HepG2 (cell line): ENCODE results near the gene ZNF503. TPM values are rescaled to one million over a fixed set of nuclear protein-coding genes. Genes with fewer than 3 reads are reported as not detected.

Experiments used
- AKAP8 ChIP-seq: sonication (generic); formaldehyde crosslinking; IDR thresholded peaks from 2 replicates; pipeline ENCODE4 v1.5.1; 2020; ENCODE audit warnings: mild to moderate bottlenecking, missing genetic modification reagents
- BCL6 ChIP-seq: IDR thresholded peaks from 2 replicates; pipeline ENCODE4 v1.6.1; 2016; ENCODE audit warnings: missing genetic modification reagents, missing compliant biosample characterization
- IRX3 ChIP-seq: sonication (generic); formaldehyde crosslinking; IDR thresholded peaks from 2 replicates; pipeline ENCODE4 v1.8.1; 2023; ENCODE audit warnings: mild to moderate bottlenecking, low read depth, missing genetic modification reagents, borderline replicate concordance
- MED1 ChIP-seq: sonication (generic); formaldehyde crosslinking; IDR thresholded peaks from 2 replicates; pipeline ENCODE4 v1.4.0; 2020; ENCODE audit warnings: missing genetic modification reagents
- NPAS2 ChIP-seq: sonication (generic); formaldehyde crosslinking; IDR thresholded peaks from 2 replicates; pipeline ENCODE4 v1.8.0; 2022; ENCODE audit warnings: mild to moderate bottlenecking, missing genetic modification reagents, borderline replicate concordance
- RAD21 ChIP-seq: fragments of 450-650 bp; formaldehyde crosslinking; IDR thresholded peaks from 2 replicates; pipeline ENCODE4 v1.5.0; 2020; ENCODE audit warnings: mild to moderate bottlenecking
- RXRA ChIP-seq: sonication (generic); formaldehyde crosslinking; IDR thresholded peaks from 2 replicates; pipeline ENCODE4 v1.5.1; 2020; ENCODE audit warnings: missing genetic modification reagents
- SMAD1 ChIP-seq: sonication (generic); formaldehyde crosslinking; IDR thresholded peaks from 2 replicates; pipeline ENCODE4 v1.4.0; 2020; ENCODE audit warnings: missing genetic modification reagents, low read depth, mild to moderate bottlenecking, borderline replicate concordance
- SMYD3 ChIP-seq: sonication (generic); formaldehyde crosslinking; IDR thresholded peaks from 2 replicates; pipeline ENCODE4 v1.8.1; 2023; ENCODE audit warnings: mild to moderate bottlenecking, missing genetic modification reagents
- ZMYM2 ChIP-seq: sonication (generic); formaldehyde crosslinking; IDR thresholded peaks from 2 replicates; pipeline ENCODE4 v1.8.0; 2022; ENCODE audit warnings: mild to moderate bottlenecking, missing genetic modification reagents
- ZNF264 ChIP-seq: sonication (generic); formaldehyde crosslinking; IDR thresholded peaks from 2 replicates; pipeline ENCODE4 v1.4.0; 2020; ENCODE audit warnings: missing genetic modification reagents
- ZNF275 ChIP-seq: sonication (generic); formaldehyde crosslinking; IDR thresholded peaks from 2 replicates; pipeline ENCODE4 v1.8.0; 2022; ENCODE audit warnings: missing genetic modification reagents, mild to moderate bottlenecking, inconsistent platforms, borderline replicate concordance
- ZNF678 ChIP-seq: sonication (generic); formaldehyde crosslinking; IDR thresholded peaks from 2 replicates; pipeline ENCODE4 v1.4.0; 2020; ENCODE audit warnings: mild to moderate bottlenecking, missing genetic modification reagents
- ZNF75D ChIP-seq: sonication (generic); formaldehyde crosslinking; IDR thresholded peaks from 2 replicates; pipeline ENCODE4 v1.8.1; 2023; ENCODE audit warnings: missing genetic modification reagents, mild to moderate bottlenecking, borderline replicate concordance
- ZNF879 ChIP-seq: sonication (generic); formaldehyde crosslinking; IDR thresholded peaks from 2 replicates; pipeline ENCODE4 v1.8.1; 2023; ENCODE audit warnings: missing genetic modification reagents
- polyA plus RNA-seq, 8 experiments: library from polyadenylated mRNA; depleted of rRNA in 3 of 8; stranded (reverse) in 7 of 8; unstranded in 1 of 8; fragments of >200 nt; fragmentation: Illumina TruSeq in 4 of 8; extraction: Trizol in 4 of 8; gene quantifications; 2 replicates each; pipeline versions ENCODE4 v1.2.1 to v1.2.3, GENCODE V29; 2011 to 2016; ENCODE audit warnings: low read depth in 4 of 8, missing spikeins in 1 of 8, mixed read lengths in 1 of 8; ENCODE audit not compliant: insufficient read depth in 1 of 8
- total RNA-seq, 5 experiments: library from RNA; depleted of rRNA; stranded (reverse); fragments of >200 nt; fragmentation: Illumina TruSeq; extraction: Trizol; gene quantifications; 2 replicates each; pipeline ENCODE4 v1.2.3, GENCODE V29; 2016; ENCODE audit warnings: low read depth in 1 of 5
- TF ChIP-seq, protein P1 (sequence below): IDR thresholded peaks from 2 replicates; pipeline ENCODE4 v1.6.1; 2018; ENCODE audit warnings: missing genetic modification reagents, mild to moderate bottlenecking, missing compliant biosample characterization
- TF ChIP-seq, protein P2 (sequence below): sonication (generic); formaldehyde crosslinking; IDR thresholded peaks from 2 replicates; pipeline ENCODE4 v1.5.1; 2020; ENCODE audit warnings: missing genetic modification reagents, mild to moderate bottlenecking, borderline replicate concordance
- TF ChIP-seq, protein P3 (sequence below): IDR thresholded peaks from 2 replicates; pipeline ENCODE4 v1.6.1; 2016; ENCODE audit warnings: low read depth
- TF ChIP-seq, protein P4 (sequence below): sonication (generic); formaldehyde crosslinking; IDR thresholded peaks from 2 replicates; pipeline ENCODE4 v1.4.0; 2020; ENCODE audit warnings: missing genetic modification reagents
- TF ChIP-seq, protein P5 (sequence below), 2 experiments: fragments of 450-650 bp in 1 of 2; sonication (generic) in 1 of 2; formaldehyde crosslinking; IDR thresholded peaks; 2 replicates each; pipeline versions ENCODE4 v1.5.0 to v1.8.0; 2020 to 2022; ENCODE audit warnings: mild to moderate bottlenecking in 1 of 2, missing genetic modification reagents in 1 of 2
- TF ChIP-seq, protein P6 (sequence below): sonication (generic); formaldehyde crosslinking; IDR thresholded peaks from 2 replicates; pipeline ENCODE4 v1.9.0; 2022; ENCODE audit warnings: missing genetic modification reagents, mild to moderate bottlenecking, borderline replicate concordance

ZNF503 gene
- total and polyA plus RNA-seq, 2 of the 13 experiments (the other 11 are each of a cell fraction or from before 2014, with no cell fraction given) = 2.7 to 8.3 TPM

DNA sequence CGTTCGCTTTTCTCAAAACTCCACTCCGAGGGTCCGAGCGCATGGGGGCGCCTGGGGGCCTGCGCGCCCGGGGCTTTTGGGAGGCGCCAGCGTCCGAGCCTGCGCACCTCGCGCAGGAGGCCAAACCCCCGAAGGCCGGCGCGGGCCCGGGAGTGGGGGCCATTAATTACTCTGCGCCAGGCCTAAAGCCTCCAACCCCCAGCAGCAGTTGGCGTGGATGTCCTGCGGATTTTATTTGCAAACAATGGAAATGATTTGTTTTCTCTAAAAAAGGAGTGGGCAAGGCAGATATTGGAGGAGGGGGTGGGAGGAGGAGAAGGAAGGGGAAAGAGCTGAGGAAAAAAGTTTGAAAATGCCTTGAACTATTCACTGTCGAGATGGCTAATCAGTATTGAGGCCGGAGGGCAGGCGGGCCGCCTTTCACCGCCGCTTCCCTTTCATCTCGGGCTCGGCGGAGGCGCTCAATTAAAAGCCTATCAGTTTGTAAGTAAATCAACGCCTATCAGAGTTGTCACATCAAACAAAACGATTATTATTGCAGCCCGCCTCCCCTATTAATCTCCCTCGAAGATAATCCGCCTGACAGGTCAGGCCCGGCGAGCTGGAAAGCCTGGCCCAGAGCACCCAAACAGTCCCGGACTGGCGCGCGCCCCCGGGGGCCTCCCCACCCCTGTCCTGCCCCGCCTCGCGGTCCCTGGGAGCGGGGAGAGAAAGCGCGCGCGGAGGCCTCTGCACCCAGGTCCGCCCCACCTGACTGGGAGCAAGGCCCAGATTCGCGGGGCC is 3.4 kb upstream of the ZNF503 start (continued):
- TF ChIP-seq ZNF275 (CRISPR knock-in tag) = no peak
- no peak for TF ChIP-seq NPAS2 (CRISPR knock-in tag)
- TF ChIP-seq, protein P1, sequence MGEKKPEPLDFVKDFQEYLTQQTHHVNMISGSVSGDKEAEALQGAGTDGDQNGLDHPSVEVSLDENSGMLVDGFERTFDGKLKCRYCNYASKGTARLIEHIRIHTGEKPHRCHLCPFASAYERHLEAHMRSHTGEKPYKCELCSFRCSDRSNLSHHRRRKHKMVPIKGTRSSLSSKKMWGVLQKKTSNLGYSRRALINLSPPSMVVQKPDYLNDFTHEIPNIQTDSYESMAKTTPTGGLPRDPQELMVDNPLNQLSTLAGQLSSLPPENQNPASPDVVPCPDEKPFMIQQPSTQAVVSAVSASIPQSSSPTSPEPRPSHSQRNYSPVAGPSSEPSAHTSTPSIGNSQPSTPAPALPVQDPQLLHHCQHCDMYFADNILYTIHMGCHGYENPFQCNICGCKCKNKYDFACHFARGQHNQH = peak; percentile 68
- TF ChIP-seq AKAP8 (CRISPR knock-in tag) = peak; percentile 82
- TF ChIP-seq, protein P2, sequence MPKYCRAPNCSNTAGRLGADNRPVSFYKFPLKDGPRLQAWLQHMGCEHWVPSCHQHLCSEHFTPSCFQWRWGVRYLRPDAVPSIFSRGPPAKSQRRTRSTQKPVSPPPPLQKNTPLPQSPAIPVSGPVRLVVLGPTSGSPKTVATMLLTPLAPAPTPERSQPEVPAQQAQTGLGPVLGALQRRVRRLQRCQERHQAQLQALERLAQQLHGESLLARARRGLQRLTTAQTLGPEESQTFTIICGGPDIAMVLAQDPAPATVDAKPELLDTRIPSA (CRISPR knock-in tag) = no peak; the same call in 1 of the 2 replicates
- TF ChIP-seq, protein P3, sequence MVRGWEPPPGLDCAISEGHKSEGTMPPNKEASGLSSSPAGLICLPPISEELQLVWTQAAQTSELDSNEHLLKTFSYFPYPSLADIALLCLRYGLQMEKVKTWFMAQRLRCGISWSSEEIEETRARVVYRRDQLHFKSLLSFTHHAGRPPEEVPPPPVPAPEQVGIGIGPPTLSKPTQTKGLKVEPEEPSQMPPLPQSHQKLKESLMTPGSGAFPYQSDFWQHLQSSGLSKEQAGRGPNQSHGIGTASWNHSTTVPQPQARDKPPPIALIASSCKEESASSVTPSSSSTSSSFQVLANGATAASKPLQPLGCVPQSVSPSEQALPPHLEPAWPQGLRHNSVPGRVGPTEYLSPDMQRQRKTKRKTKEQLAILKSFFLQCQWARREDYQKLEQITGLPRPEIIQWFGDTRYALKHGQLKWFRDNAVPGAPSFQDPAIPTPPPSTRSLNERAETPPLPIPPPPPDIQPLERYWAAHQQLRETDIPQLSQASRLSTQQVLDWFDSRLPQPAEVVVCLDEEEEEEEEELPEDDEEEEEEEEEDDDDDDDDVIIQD (CRISPR knock-in tag) = no peak
- TF ChIP-seq RXRA (CRISPR knock-in tag) = peak; percentile 76
- peak; percentile 81; the same call in 1 of the 2 replicates for TF ChIP-seq ZNF879
- TF ChIP-seq ZMYM2 = no peak; the same call in 1 of the 2 replicates
- 0 out of 2 replicates have a peak, but pooled peaks have one; percentile 47 for TF ChIP-seq ZNF264 (CRISPR knock-in tag)
- peak; percentile 13; the same call in 1 of the 2 replicates for TF ChIP-seq ZNF75D (CRISPR knock-in tag)
- TF ChIP-seq IRX3 (CRISPR knock-in tag) = 0 out of 2 replicates have a peak, but pooled peaks have one; percentile 53
- TF ChIP-seq, protein P4, sequence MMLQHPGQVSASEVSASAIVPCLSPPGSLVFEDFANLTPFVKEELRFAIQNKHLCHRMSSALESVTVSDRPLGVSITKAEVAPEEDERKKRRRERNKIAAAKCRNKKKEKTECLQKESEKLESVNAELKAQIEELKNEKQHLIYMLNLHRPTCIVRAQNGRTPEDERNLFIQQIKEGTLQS (CRISPR knock-in tag) = no peak
- TF ChIP-seq, protein P5, sequence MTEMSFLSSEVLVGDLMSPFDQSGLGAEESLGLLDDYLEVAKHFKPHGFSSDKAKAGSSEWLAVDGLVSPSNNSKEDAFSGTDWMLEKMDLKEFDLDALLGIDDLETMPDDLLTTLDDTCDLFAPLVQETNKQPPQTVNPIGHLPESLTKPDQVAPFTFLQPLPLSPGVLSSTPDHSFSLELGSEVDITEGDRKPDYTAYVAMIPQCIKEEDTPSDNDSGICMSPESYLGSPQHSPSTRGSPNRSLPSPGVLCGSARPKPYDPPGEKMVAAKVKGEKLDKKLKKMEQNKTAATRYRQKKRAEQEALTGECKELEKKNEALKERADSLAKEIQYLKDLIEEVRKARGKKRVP (CRISPR knock-in tag; IDR thresholded peaks at IDR 0.05) = peak in 1 of 2 experiments; percentile 36; a peak in 1 of 4 replicates
- TF ChIP-seq MED1 (CRISPR knock-in tag) = peak; percentile 71
- no peak for TF ChIP-seq SMAD1
- no peak for TF ChIP-seq ZNF678
- peak; percentile 55 for TF ChIP-seq RAD21
- peak; percentile 63 for TF ChIP-seq BCL6
- peak; percentile 29; the same call in 1 of the 2 replicates for TF ChIP-seq SMYD3 (CRISPR knock-in tag)
- TF ChIP-seq, protein P6, sequence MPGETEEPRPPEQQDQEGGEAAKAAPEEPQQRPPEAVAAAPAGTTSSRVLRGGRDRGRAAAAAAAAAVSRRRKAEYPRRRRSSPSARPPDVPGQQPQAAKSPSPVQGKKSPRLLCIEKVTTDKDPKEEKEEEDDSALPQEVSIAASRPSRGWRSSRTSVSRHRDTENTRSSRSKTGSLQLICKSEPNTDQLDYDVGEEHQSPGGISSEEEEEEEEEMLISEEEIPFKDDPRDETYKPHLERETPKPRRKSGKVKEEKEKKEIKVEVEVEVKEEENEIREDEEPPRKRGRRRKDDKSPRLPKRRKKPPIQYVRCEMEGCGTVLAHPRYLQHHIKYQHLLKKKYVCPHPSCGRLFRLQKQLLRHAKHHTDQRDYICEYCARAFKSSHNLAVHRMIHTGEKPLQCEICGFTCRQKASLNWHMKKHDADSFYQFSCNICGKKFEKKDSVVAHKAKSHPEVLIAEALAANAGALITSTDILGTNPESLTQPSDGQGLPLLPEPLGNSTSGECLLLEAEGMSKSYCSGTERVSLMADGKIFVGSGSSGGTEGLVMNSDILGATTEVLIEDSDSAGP = peak; percentile 70
